Retinal pigment epithelial cell (primary cell): ENCODE measurements around the gene HLA-DRB1.
"Not testable (repeated sequence)": the region's sequence is repeated elsewhere in the genome, so short reads cannot be mapped to it uniquely, and the experiment has no call there.

Experiments used
- DNase-seq: peaks from one replicate; pipeline ENCODE4 v3.0.0-alpha.2; 2010; ENCODE audit warnings: low read depth
- H3K4me3 ChIP-seq: 2 replicates; pipeline ENCODE4 v1.5.1; 2011; ENCODE audit warnings: mild to moderate bottlenecking, low read length, control low read depth, moderate library complexity
- CTCF ChIP-seq: conservative IDR thresholded peaks from 2 replicates; pipeline ENCODE4 v1.5.1; 2011; ENCODE audit warnings: low read depth, low read length, control low read depth, inconsistent platforms

Gene HLA-DRB1

GRCh38 chr6:32589596-32590449 is at the start of gene HLA-DRB1:
HLA-DRB1 (minus strand) TSS chr6:32589848; CDS start chr6:32589742, 106 bp downstream.
- H3K4me3 ChIP-seq: no peak within 1 kb of the TSS
- no peak for DNase-seq
- no peak for TF ChIP-seq CTCF

GRCh38 chr6:32638532-32639219 is 49.0 kb upstream of the HLA-DRB1 start:
- no peak for DNase-seq
- no peak overlapping the region for H3K4me3 ChIP-seq
- TF ChIP-seq CTCF: no peak

- TF ChIP-seq CTCF: no peak
- DNase-seq: no peak
- no peak overlapping the region for H3K4me3 ChIP-seq
These were observed 48.2 kb upstream of the HLA-DRB1 start for GRCh38 chr6:32637883-32638282.

- no peak within 1 kb of the TSS for H3K4me3 ChIP-seq
These were observed 47.7 kb upstream of the HLA-DRB1 start, which contains the start of gene HLA-DQA1 for GRCh38 chr6:32637219-32637880. HLA-DQA1 (plus strand) TSS chr6:32637406; CDS start chr6:32637459, 53 bp downstream.

GRCh38 chr6:32635526-32636123 is 46.0 kb upstream of the HLA-DRB1 start:
- H3K4me3 ChIP-seq: no peak overlapping the region
- no peak for TF ChIP-seq CTCF
- no peak for DNase-seq

More at GRCh38 chr6:32637219-32637880, 47.7 kb upstream of the HLA-DRB1 start, which contains the start of gene HLA-DQA1:
- DNase-seq: no peak
- no peak for TF ChIP-seq CTCF

- DNase-seq, H3K4me3 ChIP-seq: not testable (repeated sequence)
These were observed 40.1 kb upstream of the HLA-DRB1 start for GRCh38 chr6:32629793-32630192.

GRCh38 chr6:32627831-32628230 is 38.2 kb upstream of the HLA-DRB1 start:
- TF ChIP-seq CTCF: no peak
- no peak for DNase-seq
- no peak overlapping the region for H3K4me3 ChIP-seq
